Measurements from ENCODE around the gene ZNF384.

GRCh38 chr12:6643569-6644256 lies 45.5 kb downstream of the ZNF384 start:
- TF ChIP-seq ZNF384 (IDR thresholded peaks at IDR 0.05), result no peak
- no peak for TF ChIP-seq HDGF (IDR thresholded peaks at IDR 0.05; ENCODE audit: borderline replicate concordance)
- no peak for TF ChIP-seq FOXA1 (IDR thresholded peaks at IDR 0.05)
